LNCaP clone FGC (cell line): Measurements from ENCODE around the gene DCK.

Experiments used
- DNase-seq: peaks from one replicate; pipeline ENCODE4 v3.0.0-alpha.2; 2011; ENCODE audit warnings: low read depth
- H3K4me3 ChIP-seq: 2 replicates; pipeline ENCODE4 v1.5.1; 2011; ENCODE audit warnings: mild to moderate bottlenecking, low read depth, low read length, control low read depth
- TF ChIP-seq, protein P1 (sequence below): IDR thresholded peaks from 2 replicates; pipeline ENCODE4 v1.5.1; 2012; ENCODE audit warnings: mild to moderate bottlenecking; ENCODE audit not compliant: control insufficient read depth, insufficient read depth; ENCODE audit errors: extremely low read depth

DCK gene

DNA sequence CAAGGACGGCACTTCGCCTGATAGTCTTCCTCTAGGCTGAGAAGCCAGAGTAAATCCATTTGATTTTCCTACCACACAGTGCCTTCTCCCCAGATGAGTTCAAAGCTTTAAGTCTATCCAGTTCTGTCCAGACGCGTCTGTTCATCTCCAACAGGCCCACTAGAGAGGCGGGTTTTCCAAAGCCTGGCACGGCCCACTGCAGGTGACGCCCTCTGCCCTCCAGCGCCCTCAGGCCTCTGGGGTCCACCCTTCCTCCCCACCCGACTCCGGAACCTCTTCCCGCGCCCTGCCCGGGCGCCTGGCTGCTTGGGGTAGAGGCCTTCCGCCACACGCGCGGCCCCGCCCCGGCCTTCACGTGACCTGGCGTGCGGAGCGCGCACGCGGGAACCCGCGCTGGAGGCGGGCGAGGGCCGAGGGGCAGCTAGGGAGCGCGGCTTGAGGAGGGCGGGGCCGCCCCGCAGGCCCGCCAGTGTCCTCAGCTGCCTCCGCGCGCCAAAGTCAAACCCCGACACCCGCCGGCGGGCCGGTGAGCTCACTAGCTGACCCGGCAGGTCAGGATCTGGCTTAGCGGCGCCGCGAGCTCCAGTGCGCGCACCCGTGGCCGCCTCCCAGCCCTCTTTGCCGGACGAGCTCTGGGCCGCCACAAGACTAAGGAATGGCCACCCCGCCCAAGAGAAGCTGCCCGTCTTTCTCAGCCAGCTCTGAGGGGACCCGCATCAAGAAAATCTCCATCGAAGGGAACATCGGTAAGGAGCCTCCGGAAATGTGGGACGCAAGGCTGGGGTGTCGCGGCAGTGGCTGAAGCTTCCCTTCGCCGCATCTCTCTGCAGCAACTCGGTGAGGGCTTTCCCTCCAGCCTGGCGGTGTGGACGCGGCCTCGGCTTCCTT is at the start of gene DCK:
Gene DCK, plus strand, starts transcription at position 469 of the 888 bp plus-strand sequence. Its CDS starts 187 bp downstream, at position 656.
- DNase-seq = peak; percentile 76
- H3K4me3 ChIP-seq = peak within 1 kb of the TSS; percentile 88
- TF ChIP-seq, protein P1, sequence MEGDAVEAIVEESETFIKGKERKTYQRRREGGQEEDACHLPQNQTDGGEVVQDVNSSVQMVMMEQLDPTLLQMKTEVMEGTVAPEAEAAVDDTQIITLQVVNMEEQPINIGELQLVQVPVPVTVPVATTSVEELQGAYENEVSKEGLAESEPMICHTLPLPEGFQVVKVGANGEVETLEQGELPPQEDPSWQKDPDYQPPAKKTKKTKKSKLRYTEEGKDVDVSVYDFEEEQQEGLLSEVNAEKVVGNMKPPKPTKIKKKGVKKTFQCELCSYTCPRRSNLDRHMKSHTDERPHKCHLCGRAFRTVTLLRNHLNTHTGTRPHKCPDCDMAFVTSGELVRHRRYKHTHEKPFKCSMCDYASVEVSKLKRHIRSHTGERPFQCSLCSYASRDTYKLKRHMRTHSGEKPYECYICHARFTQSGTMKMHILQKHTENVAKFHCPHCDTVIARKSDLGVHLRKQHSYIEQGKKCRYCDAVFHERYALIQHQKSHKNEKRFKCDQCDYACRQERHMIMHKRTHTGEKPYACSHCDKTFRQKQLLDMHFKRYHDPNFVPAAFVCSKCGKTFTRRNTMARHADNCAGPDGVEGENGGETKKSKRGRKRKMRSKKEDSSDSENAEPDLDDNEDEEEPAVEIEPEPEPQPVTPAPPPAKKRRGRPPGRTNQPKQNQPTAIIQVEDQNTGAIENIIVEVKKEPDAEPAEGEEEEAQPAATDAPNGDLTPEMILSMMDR = no peak

DNA sequence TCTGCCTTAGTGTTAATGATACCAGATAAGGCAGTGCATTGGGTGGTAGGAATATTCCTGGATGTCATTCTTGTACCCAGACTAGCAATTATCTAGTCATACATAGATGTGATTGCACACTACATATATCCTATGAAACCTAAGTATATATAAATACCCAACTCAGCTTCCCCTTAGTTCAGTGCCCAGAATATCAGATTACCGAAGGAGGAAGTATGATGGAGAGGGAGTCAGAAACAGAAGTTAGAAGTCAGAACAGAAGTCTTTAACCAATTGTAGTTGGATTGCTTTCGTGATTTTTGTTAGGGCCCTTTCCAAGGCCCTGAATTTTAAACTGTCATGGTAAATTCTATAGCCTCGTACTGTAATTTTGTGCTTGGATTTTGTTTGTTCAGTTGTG is 48.4 kb upstream of the DCK start:
- TF ChIP-seq, protein P1 = no peak
- DNase-seq = no peak
- no peak overlapping the region for H3K4me3 ChIP-seq

DNA sequence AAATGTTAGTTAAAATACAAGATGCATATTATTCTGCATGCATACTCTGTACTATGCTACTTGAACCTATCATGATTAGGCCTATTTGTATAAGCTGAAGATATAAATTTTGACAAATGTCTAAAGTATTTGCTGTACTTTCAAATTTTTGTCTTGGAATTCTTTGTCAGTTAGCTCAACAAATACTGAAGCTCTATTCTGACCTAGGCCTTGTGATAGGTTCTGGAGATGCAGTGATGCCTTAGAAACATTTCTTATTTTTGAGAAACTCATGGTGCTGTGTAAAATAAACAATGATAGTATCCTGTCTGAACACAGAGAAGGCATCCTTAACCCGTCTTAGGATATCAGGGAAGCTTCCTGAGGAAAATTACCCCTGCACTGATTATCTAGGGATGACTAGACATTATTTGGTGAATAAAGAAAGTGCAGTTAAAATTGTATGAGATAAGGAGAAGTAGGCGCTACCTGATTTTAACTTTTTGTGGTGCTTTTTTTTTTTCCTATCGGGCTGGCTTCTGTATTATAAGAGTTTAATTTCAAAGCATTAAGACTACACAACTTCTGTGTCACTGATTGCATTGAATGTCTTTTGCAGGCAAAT is 47.9 kb upstream of the DCK start:
- H3K4me3 ChIP-seq = no peak overlapping the region
- TF ChIP-seq, protein P1 = no peak
- no peak for DNase-seq

DNA sequence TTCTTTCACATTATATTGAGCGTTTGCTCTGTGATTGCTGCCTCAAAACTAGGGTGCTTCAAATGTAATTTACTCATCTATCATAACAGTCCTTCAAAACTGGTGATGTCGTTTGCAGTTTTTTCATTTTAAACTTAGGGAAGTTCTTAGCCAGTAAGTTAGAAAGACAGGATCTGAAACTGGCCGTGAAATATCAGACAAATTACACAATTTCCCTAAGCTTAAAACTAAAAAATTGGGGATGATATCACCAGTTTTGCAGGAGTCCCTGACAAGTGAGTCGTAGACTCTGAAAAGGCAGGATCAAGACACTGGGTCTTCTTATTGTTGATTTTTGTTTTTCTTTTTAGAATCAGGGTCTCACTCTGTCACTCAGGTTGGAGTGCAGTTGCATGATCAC is 46.5 kb upstream of the DCK start:
- H3K4me3 ChIP-seq = no peak overlapping the region
- TF ChIP-seq, protein P1 = no peak
- DNase-seq = no peak

DNA sequence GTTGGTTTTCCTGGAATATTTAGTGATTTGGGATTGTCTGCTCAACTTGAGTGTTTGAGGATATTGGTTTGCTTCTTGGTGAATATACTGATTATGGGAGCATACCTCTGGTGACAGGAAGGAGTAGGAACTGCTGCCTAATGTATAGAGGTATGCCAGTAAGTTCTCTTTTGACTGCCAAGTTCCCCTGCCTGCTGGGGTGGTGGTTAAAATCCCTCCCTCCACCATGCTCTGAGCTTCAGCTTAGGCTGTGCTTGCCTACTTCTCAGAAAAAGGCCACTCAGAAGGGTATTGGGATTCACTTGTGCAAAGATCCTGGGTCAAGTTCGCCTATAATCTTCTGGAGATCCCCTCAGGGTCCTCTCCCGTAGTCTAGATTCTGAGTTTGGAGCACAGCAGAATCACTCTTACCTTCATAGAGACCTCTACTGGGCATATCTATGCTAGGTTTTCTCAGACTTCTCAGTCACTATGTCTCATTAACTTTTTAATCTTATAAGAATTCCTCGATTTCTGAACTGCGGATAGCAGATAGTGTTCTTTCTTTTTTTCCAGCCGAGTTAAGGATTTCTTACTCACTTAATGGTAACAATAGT is 44.7 kb upstream of the DCK start:
- no peak for DNase-seq
- TF ChIP-seq, protein P1 = no peak
- H3K4me3 ChIP-seq = no peak overlapping the region

DNA sequence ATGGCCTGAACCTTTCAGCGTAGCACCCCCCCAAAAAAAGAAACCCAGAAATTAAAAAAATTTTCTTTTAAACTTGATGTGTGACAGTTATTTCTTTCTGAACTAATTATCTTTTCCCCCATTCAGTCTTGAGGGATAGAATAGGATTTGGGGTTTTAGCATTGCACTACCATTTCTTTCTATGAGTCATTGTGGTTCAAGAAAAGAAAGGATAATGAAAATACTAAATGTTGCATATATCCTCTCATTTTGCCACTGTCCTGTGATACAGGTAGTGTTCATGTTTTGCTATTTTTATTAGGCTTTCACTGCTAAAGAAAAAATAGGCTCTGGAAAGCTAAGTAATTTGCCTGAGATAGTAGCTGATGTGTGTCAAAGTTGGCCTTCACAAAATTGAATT is 39.4 kb upstream of the DCK start:
- TF ChIP-seq, protein P1 = no peak
- no peak for DNase-seq
- H3K4me3 ChIP-seq = no peak overlapping the region
